ENCODE measurements around the gene CDK11B.
"Not testable (repeated sequence)": the region's sequence is repeated elsewhere in the genome, so short reads cannot be mapped to it uniquely, and the experiment has no call there.

Gene CDK11B

DNA sequence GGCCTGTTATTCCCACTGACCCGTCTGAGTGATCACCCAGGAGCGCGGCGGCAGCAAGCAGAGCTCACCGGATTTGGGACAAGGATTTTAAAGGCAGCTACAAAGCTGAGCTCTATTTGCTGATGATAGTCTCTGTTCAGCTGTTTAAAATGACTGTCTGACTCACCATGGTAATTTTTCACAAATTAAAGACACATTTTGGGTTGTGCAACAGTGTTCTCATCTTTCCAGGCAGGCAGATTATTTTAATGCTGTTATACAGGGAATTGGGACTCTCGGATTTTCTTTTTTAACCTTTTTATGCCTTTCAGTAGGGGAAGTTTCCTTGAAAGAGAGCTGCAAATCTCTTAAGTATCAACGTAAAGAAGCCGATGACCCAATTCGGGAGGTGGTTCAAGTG, 3.6 kb upstream of the CDK11B start:
- DNase-seq (ENCODE audit: low read depth), result not testable (repeated sequence)

DNA sequence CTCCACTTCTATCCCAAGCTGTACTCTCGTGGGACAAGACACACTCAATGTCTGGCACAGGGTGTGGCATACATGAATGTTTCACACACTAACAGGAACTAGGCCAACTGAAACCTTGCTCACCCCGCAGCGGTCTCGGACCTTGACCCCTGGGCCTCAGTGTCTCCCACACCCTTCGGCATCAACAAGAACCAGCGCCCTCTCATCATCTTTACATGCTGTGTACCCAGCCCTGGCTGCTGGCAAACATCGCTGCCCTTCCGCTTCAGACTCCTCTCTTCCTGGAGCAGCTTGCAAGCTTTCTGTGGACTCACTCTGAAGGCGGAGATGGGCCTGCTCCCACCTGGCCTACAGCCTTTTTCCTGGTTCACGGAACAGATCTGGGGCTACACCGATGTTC, 10.5 kb downstream of the CDK11B start:
- DNase-seq (ENCODE audit: low read depth), result not testable (repeated sequence)

DNA sequence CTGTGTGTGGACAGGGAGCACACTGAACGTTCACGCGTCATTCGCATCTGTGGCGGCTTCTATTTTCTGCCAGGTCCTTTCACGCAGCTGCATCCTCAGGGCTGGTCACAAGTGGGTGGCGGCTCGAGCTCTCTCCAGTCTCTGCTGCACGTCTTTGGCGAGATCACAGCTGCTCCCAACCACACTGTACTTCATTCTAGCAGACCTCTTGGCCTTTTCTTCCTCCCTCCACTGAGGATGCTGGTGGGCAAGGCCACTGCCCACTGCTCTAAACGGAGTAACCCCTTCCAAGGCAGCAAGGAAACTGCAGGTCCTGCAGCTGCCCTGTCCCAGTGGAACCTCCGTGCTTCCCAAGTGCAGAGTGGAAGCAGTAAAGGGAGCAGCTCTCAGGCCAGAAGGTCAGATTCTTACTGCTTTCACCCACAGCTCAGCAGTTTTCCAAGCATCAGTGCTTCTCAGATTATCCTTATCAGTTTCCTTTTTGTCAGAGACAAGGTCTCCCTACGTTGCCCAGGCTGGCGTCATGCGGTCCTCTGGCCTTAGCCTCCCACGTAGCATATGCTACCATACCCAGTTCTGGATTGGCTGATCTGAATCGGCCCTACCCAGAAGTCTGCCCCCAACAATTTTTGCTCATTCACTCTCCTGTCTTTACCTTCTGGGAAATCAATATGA, 11.1 kb downstream of the CDK11B start:
- not testable (repeated sequence) for DNase-seq (ENCODE audit: low read depth)

DNA sequence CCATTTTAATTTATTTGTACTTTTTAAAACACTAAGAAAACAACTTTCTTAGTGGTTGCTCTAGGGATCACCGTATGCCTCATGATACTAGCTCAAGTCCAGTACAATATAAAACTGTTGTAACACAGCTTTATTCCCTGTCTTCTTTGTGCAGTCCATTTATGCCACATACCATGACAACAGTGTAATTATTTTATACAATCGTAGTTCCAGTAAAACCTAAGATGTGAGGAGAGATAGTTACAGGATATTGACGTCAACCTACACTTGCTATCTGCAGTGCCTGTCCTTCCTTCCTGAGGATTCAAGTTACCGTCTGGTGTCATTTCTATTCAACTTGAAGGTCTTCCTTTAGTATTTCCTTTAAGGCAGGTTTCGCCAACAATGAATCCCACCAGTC, 12.5 kb downstream of the CDK11B start:
- not testable (repeated sequence) for DNase-seq (ENCODE audit: low read depth)

DNA sequence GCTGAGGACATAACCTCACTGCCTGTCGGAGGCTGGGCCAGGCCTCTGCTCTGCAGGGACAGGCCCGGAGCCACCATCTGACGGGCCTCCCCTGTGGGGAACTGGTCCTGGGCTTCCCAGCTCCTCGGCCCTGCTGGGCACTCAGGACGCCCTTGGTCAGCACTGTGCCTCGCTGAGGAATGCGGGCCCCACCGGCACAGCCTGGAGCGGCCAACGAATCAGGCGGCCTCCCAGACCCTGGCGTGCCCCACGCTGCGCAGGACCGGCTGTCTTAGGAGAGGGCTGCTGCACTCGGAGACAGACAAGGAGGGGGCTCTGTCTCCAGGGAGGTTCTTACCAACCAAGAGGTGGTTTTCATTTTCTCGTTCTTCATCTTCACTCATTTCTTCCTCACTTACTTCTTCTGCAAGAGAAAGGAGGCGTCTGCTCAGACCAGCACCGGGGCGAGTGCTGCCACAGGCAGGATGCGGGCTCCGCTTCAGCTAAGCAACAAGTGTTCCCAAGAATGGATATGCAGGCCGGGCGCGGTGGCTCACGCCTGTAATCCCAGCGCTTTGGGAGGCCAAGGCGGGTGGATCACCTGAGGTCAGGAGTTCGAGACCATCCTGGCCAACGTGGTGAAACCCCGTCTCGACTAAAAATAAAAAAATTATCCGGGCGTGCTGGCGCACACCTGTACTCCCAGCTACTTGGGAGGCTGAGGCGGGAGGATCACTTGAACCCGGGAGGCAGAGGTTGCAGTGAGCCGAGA, 17.9 kb downstream of the CDK11B start:
- not testable (repeated sequence) for DNase-seq (ENCODE audit: low read depth)

DNA sequence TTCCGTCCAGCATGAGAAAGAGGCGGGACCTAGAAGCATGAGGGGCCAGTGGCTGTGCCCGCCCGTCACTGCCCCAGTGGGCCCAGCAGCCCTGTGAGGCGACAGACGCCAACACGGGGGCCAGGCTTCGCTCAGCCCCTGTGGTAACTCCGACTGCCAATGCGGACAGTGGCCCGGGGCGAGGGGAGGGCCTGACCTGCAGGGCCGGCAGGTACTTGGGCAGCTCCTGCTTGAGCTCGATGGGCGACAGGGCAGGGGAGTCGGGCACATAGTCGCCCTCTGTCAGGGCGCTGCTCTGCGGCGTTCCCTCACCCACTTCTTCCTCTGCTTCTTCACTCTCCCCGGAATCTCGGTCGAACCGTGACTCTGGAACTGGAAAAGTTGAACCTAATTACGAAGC, 18.7 kb downstream of the CDK11B start:
- not testable (repeated sequence) for DNase-seq (ENCODE audit: low read depth)

DNA sequence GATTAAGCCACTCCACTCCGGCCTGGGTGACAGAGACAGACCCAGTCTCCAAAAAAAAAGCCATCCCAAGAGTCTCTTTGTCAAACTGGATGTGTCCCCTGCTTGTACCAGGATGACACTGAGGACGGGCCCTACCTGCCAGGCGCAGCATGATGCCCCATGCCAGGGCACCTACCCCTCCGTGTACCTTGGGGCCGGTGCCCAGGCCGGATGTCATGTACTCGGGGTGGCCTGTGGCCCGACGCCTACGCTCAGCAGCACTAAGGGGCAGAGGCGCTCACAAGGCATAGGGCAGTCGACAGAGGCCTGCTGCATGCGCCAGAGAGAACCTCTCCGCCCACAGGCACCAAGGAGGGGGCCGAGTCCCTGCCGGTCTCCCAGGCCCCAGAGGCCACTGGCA, 19.4 kb downstream of the CDK11B start:
- DNase-seq (ENCODE audit: low read depth), result not testable (repeated sequence)

DNA sequence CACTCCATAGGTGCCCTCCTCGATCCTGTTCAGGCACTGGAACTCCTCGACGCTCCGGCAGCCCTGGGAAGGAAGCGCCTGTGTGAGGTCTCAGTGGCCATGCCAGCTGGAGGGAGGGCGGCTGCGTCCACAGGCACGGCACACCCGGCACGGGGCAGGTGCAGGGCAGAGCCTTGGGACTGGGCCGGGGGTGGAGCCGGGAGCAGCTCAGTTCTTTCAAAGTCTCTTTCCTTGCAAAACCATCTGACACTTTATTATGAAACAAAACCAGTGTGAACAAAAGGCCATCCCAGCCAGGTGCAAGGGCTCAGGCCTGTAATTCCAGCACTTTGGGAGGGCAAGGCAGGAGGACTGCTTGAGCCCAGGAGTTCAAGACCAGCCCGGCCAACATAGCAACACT, 20.3 kb downstream of the CDK11B start:
- DNase-seq (ENCODE audit: low read depth), result not testable (repeated sequence)

DNA sequence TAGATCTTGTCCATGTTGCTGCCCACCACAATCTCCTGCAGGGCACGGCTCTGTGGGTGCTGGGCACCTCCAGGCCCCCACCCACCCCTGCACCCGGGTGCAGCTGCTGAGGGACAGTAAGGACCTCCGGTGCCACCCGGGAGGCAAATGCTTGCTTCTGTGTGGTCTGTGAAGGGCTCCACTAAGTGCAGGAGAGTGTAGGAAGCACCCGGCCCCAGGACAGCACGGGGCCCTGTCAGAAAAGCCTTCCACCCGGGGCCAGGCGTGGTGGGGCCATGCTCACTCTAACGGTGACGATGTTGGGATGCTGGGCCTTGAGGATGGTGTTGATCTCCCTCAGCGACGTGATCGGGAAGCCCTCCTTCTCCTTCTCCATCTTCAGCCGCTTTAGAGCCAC, 21.3 kb downstream of the CDK11B start:
- not testable (repeated sequence) for DNase-seq (ENCODE audit: low read depth)

DNA sequence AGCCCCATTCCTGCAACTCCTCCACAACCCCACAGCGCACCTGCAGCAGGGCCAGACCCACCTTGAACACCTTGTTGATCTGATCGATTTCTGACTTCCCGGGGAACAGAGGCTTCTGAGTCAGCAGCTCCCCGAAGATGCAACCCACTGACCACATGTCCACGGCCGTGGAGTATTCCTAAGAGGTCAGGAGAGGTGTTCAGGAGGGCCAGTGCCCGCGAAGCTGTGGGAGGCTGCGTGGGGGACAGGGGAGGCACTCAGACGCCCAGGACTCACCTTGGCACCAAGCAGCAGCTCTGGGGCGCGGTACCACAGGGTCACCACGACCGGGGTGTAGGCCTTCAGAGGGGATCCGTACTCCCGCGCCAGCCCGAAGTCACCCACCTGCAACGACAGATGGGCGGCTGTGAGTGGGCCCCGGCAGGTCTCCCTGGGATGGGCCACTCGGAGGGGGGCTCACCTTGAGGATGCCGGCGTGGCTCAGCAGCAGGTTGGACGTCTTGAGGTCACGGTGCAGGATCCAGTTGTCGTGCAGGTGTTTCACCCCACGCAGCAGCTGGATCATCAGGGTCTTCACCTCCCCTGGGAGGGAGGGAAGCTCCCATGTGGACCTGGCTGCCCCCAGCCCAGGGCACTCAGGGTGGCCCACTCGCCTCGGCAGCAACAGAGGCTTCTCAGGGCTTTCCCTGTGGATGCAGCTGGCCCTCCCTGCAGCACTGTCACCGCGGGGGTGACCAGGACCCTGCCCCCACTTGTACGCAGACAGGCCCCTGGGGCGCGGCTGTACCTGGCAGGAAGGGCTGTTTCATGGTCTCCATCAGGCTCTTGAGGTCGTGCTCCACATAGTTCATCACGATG, 22.0 kb downstream of the CDK11B start:
- DNase-seq (ENCODE audit: low read depth), result not testable (repeated sequence)

DNA sequence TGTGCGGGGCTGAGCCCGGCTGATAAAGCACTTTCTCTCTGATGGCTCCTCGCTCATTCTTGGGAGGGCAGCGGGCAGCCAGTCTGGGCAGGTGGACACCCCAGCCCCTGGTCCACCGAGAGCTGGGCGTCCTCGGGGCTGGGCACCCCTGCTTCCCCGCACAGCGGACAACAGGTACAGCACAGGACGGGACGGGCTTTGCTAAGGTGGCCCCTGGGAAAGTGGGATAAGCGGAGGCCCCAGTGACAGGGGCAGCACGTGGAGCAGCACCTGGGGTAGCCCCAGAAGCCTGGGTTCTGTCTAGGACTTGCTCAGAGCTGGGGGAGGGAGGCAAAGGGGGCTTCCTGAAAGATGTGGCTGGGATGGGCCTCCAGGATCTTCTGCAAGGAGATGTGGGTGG, 24.2 kb downstream of the CDK11B start:
- not testable (repeated sequence) for DNase-seq (ENCODE audit: low read depth)

DNA sequence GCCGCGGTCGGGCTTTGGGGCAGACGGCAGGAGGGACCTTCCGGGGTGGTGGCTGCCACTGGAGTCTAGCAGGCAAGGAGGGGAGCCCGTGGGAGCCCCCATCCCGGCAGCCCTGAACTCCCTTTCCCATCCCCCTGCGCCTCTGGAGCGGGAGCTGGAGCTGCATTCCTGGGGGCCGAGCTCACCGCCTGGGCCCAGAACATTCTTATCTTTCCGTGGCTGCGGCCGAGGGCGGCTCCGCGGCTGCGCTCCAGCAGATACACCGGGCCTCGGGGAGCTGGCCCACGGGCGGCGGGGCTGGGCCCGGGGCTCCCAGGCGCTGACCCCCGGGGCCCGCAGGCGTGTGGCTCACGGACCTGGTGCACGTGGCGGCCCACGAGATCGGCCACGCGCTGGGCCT, 25.4 kb downstream of the CDK11B start:
- not testable (repeated sequence) for DNase-seq (ENCODE audit: low read depth)

DNA sequence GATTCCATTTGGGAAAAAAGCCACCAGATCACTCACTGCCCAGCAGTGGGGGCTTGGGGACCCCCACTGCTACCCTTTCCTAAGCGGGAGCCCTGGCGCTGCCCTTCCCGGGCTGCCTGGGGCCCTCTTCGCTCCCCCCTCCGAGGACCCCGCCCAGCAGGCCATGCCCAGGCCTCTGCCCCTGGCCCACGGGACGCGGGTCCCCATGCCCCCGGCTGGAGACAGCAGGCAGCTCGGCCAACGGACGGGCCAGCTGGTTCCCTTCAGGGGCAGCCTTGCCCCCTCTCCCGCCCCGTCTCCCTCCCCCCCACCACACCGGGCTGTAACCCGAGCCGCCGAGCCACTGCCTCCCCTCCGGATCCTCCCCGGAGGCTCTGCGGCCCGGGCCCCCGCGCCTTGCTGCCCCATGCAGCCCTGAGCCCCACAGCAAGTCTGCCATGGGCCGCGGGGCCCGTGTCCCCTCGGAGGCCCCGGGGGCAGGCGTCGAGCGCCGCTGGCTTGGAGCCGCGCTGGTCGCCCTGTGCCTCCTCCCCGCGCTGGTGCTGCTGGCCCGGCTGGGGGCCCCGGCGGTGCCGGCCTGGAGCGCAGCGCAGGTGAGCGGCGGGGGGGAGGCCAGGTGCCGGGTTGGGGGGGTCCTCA, 26.9 kb downstream of the CDK11B start, which contains the start of gene MMP23B:
Gene MMP23B, plus strand, starts transcription at position 392 of the 639 bp plus-strand sequence. Its CDS starts 46 bp downstream, at position 438.
- no peak for DNase-seq (ENCODE audit: low read depth)

DNA sequence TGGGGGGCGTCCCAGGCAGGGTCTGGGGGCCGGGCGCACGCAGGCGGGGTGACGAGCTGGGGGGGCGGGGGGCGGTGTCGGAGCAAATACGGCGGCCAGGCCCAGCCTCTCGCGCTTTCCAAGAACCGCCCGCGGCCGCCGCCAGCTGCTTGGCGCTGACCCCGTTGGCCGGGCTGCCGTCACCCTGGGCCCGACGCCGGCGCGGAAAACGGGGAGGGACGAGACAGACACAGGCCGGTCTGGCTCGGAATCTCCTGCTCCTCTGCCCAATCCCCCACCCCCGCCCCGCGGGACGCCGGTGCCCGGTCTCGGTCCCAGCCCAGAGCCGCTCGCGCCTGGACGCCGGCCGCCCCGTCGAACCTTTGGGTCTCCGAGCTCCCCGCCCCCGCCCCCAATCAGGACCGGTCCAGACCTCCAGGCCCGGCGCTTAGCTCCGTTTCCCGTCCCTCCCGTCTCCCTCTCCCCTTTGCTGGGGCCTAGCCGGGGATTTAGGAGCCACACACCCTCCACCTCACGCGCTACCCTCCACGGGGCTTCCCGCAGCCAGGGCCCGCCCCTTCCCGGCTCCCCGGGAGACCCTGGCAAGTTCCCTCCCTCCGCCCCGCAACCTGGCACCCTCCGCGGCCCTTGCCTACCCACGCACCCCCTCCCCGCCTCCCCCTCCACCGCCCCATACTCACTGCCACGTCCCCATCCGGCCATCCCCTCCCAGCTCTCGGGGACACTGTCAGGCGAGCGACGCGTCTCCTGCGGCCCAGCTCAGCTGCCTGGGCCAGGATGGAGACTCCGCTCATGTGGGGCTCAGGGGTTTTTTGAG, 27.6 kb downstream of the CDK11B start:
- DNase-seq (ENCODE audit: low read depth), result no peak

DNA sequence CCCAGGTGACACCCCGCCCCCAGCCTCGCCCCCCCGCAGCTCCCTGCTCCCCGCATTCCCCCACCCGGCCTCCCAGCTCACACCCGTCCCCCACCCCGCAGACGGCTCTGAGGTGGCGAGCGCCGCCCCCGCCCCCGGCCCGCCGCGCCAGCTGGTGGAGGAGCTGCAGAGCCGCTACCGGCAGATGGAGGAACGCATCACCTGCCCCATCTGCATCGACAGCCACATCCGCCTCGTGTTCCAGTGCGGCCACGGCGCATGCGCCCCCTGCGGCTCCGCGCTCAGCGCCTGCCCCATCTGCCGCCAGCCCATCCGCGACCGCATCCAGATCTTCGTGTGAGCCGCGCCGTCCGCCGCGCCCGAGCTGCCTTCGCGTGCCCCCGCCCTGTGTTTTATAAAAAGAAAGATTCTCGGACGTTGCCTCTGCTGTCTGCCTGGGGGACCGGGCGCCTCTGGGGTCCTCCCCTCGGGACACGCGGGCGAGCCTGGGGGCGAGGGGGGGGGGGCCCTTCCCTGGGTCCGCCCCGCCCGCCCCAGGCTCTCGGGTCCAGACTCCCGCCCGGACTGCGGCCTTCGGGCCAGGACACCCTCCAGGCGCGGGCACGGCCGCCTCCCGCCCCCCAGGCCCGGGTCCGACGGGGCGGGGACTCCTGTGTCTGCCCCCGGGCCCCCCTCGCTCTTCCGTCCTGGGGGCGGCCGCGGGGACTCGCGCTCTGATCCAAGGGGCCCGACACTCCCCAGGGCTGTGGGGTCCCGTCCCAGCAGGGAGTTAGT, 28.4 kb downstream of the CDK11B start:
- DNase-seq (ENCODE audit: low read depth), result peak; percentile 89

DNA sequence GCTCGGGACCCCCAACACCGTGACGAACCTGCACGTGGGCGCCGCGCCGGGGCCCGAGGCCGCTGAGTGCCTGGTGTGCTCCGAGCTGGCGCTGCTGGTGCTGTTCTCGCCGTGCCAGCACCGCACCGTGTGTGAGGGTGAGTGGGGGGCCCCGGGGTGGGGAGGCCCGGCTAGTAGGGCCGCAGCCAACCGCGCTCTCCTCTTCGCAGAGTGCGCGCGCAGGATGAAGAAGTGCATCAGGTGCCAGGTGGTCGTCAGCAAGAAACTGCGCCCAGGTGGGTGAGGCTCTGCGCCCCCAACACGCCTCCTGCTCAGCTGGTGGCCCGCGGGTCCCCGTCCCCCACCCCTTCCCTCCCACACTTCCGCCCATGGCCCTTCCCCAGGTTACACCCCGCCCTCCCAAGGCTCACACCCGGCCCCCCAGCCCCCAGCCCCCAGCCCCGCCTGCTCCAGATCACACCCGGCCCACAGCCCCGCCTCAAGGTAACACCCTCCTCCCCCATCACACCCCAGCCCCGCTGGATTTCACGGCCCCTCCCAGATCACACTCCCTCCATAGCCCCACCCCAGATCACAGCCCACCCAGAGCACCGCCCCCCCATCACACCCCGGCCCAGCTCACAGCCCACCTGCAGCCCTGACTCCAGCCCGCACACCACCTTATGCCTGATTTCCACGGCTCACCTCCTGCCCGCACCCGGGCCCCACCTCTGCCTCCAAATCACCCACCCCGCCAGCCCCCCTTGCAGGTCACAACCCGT, 29.2 kb downstream of the CDK11B start:
- peak; percentile 59 for DNase-seq (ENCODE audit: low read depth)

DNA sequence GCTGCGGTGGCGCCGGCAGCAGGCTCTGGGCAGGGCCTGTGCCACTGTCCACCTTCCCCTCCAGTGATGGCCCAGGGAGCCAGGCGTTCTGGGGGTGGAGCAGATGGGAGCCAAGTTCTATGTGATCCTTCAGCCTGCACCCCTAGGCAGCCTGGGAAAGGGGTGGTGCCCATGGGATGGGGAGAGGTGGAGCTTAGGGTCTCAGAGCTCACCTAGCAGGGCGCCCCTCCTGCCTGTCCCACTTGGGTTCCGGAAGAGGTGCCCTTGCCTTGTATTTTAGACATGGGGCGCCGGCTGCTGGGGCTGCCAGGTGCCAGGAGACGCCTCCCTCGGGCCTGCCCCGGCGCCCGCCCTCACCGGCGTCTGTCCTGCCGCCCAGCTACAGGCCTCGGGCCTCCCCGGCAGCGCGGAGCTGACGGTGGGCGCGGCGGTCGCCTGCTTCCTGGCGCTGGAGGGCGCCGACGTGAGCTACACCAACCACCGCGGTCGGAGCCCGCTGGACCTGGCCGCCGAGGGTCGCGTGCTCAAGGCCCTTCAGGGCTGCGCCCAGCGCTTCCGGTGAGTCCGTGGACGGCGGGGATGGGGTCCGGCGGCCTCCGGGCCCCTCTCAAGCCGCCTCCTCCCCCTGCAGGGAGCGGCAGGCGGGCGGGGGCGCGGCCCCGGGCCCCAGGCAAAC, 29.9 kb downstream of the CDK11B start:
- DNase-seq (ENCODE audit: low read depth), result no peak

DNA sequence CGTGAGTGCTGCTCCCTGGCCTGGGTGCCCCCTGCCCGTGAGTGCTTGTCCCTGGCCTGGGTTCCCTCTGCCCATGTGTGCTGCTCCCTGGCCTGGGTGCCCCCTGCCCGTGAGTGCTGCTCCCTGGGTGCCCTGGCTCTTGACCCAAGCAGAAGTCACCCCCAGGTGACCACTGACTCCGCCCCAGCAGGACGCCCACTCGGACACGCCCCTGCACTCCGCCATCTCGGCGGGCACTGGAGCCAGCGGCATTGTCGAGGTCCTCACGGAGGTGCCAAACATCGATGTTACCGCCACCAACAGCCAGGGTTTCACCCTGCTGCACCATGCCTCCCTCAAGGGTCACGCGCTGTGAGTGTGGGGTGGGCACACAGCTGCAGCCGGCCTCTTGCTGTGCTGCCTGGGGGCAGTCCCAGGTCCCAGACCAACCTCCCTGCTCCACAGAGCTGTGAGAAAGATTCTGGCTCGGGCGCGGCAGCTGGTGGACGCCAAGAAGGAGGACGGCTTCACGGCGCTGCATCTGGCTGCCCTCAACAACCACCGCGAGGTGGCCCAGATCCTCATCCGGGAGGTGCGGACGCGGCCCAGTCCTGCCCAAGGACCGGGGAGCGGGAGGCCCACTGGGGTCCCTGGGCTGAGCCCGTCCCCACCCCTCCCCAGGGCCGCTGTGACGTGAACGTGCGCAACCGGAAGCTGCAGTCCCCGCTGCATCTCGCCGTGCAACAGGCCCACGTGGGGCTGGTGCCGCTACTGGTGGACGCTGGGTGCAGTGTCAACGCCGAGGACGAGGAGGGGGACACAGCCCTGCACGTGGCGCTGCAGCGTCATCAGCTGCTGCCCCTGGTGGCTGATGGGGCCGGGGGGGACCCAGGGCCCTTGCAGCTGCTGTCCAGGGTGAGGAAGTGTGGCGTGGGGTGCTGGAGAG, 30.7 kb downstream of the CDK11B start:
- DNase-seq (ENCODE audit: low read depth), result no peak
